ENCODE results near the gene TMEM163.
"Not testable (repeated sequence)": the region's sequence is repeated elsewhere in the genome, so short reads cannot be mapped to it uniquely, and the experiment has no call there.

Gene TMEM163

DNA sequence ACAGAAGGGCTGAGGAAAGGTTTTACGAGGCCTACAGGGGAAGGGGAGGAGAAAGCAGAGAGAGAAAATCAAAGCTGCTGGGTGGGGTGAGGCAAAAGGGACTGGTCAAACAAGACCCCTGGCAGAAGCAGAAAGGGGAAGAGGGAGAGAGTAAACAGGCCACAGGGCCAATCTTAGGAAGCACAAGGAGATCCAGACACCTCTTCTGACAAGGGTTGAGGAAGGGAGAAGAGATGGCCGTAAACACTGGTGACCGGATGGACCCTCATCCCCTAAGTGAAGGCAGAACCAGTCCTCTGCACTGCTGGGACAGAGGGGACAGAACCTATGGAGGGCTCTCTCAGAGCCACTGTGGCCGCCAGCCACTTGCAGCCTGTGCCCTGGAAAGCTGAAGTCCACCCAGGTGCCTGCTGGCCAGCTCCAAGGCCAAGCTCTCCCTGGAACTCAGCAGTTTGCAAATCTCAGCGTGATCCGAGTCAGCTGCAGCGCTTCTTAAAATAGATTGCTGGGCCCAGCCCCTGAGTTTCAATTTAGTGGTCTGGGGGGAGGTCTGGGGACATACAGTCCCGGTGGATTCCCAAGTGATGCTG, 108.8 kb downstream of the TMEM163 start:
- DNase-seq = no peak

DNA sequence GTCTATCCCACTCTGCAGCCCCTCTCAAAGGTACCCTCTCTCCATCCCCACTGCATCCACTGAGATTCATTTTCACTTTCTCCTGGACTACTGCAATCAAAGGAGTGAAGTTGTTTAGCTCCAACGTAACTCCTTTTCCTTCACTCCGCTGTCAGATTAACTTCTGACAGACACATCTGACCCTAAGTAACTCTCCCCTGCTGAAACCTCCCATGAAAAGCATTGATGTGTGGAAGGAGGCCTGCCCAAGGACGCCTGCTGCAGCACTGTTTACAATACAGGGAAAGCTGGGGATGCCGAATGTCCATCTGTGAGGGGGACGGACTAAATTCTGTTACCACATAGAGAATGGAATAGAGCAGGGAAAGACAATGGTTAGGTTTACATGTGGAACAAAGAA, 114.8 kb downstream of the TMEM163 start:
- DNase-seq = no peak

DNA sequence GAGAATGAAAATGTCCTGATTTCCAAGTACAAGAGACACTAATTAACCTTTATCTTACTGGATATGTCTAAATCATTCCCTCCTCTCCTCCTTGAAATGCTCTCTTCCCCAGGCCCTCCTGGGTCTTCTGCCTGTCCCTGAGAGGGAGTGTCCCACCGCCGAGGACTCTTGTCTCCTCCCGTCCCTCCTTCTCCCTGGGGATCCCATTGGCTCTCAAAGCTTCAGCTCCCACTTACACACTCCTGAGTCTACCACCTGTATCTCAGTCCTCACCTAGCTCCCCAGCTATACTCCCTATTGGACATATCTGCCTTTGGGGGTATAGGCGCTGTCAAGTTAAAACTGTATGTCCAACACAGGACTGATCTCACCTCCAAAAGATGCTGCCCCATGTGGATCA, 116.1 kb downstream of the TMEM163 start:
- no peak for DNase-seq

DNA sequence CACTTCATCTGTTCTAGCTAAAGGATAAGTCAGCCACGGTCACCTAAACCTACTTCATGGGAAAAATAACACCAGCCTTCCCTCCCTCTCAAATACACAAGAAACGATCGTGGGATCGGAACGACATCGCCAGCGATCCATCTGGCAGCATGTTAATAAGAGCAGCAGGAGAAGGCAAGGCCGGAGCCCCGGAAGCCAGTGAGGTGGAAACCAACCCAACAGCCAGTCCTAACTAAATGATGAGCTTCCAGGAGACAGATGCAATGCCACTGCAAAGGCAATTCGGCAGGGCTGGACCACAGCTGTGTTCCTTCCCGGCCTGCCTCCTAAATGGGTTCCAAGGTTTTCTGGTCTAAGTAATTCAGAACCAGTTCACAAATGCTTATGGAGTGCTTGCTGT, 117.5 kb downstream of the TMEM163 start:
- DNase-seq = no peak

DNA sequence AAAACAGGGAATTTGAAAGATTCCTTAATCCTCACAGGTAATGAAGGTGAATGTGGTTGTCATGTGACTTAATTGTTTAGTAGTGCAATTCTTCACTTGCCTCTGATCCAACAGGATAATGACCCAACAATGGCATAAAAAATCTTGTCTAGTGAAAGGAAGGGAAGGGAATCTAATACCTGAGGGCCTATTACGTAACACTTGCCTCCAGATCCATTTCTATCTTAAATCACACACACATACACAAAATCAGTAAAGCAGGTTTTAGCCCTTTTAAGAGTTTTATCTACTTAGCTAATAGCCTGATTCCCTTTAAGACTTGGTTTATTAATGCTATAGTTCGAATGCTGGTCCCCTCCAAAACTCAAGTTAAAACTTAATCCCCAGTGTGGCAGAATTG, 118.6 kb downstream of the TMEM163 start:
- no peak for DNase-seq

DNA sequence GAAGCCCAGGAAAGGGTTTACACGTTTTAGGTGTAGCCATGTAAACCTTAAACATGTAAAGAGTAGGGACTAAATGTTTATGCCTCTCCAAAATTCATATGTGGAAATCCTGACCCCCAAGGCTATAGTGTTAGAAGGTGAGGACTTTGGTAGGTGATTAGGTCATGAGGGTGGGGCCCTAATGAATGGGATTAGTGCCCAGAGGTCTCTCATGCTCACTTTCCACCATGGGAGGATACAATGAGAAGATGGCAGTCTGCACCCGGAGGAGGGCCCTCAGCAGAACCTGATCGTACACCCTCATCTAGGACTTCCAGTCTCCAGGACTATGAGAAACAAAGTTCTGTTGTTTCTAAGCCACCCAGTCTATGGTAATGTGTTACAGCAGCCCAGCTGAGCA, 119.6 kb downstream of the TMEM163 start:
- no peak for DNase-seq

DNA sequence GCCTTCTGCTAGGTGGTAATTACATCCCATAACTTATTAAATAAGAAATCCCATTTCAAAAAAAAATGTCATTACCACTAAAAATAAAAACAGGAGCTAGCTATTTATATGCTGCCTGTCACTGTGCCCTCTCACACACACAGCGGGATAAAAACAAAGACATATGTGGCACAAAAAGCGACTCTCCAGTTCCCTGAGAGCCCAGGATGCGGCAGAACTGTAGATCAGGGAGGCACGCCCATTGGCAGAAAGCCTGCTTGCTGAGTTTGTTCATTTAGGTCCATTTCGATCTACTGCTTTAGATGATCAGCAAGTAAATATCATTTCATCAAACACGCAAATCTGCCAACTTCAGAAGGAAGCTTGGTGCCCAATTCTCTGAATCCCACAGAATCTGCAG, 124.4 kb downstream of the TMEM163 start:
- DNase-seq = no peak

DNA sequence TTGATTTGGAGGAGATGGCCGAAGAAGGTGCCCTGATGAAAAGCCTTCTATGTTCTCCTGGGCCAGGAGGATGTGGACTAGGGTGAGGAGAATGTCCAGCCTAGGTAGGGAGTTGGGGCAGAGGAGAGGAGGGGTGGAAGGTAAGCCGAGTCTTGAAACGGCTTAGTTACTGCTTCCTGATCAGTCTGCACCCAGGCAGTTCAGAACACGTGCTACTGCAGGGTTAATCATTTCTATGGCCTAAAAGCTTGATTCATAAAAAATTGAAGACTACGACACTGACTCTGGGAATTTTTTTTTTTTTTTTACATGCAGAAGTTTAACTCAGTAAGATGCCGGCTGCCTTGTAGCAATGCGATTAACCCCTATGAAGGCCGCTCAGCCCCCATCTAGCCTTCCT, 125.3 kb downstream of the TMEM163 start:
- DNase-seq = no peak

DNA sequence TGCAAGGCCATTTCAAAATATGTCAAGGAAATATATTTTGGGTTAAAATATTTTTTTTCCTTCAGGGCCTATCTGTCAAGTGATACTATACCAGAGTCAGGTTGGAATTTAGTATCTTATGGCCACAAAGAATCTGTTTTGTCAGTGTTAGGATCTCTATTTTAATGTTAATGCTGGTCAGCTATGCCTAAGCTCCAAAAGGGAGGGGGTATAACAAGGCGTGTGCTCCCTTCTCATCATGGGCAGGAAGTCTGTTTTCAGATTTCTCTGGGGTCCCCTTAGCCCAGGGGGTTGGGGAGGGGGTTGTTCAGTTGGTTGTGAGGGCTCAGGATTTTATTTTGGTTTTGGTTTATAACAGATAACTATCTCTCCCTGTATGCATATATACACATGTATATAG, 126.4 kb downstream of the TMEM163 start:
- DNase-seq = no peak

DNA sequence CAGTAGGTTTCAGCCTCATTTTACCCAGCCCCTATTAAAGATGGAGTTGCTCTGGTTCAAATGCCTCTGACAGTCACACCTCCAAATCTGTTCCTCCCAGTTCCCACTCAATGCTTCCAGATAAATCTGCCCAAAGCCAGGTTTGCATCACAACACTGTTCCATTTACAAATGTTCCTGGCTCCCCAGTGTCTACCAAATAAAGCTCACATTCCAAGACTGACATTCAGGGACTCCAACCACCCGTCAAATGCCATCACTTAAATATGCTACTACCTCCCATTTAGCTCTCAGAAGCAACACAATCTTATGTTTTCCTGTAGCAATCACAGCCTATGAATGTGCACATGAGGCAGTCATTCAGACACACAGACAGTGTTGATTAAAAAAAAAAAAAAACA, 127.3 kb downstream of the TMEM163 start:
- DNase-seq = no peak

DNA sequence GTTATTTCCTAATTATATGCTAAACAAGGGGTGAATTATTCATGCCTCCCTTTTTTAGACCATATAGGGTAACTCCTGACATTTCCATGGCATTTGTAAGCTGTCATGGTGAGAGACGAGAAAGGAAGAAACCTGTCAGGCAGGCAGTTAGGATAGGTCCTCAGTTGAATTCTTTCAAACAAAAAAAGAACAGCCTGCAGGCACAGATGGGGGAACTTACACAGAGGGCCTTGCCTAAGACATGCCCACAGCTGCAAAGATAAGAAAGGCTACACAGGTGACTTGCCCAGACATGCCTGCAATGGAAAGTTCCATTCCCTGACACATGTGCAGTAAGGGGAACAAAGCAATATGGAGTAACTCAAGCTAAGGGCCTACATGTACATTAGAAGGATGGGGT, 128.1 kb downstream of the TMEM163 start:
- DNase-seq = no peak

DNA sequence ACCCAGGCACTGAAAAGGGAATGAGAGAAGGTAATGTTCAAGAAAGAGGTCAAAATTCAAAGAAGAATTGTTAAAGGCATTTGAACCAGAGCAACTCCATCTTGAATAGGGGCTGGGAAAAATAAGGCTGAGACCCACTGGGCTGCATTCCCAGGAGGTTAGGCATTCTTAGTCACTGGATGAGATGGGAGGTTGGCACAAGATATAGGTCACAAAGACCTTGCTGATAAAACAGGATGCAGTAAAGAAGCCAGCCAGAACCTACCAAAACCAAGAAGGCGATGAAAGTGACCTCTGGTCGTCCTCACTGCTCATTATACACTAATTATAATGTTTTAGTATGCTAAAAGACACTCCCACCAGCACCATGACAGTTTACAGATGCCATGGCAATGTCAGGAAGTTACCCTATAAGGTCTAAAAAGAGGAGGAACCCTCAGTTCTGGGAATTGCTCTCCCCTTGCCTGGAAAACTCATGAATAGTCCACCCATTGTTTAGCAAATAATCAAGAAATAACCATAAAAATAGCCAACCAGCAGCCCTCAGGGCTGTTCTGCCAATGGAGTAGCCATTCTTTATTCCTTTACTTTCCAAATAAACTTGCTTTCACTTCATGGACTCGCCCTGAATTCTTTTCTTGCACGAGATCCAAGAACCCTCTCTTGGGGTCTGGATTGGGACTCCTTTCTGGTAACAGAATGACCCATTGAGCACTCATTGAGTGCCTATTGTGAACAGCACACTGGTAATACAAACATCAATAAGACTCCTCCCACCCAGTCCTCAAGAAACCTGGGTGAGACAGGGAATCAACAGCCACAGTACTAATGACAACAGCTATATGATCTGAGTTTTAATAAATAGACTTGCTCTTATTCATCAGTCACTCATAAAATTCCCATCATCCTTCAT, 129.4 kb downstream of the TMEM163 start:
- not testable (repeated sequence) for DNase-seq

DNA sequence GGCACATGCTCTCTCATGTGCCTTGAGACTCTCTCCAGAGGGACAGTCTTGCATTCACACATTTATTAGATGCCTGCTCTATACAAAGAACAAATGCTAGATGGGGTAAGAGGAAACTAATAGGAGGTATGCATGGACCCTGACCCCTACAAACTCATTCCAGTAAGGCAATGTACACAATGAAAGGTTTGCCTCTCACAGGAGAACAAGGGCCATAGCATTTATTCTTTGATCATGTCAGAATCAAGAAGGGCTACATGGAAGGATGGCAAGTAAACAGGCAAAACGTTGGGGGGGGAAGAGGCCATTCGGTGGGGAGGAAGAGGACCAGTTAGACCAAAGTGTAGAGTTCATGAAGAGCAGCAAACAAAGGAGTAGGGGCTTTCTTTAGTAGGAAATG, 130.2 kb downstream of the TMEM163 start:
- no peak for DNase-seq

DNA sequence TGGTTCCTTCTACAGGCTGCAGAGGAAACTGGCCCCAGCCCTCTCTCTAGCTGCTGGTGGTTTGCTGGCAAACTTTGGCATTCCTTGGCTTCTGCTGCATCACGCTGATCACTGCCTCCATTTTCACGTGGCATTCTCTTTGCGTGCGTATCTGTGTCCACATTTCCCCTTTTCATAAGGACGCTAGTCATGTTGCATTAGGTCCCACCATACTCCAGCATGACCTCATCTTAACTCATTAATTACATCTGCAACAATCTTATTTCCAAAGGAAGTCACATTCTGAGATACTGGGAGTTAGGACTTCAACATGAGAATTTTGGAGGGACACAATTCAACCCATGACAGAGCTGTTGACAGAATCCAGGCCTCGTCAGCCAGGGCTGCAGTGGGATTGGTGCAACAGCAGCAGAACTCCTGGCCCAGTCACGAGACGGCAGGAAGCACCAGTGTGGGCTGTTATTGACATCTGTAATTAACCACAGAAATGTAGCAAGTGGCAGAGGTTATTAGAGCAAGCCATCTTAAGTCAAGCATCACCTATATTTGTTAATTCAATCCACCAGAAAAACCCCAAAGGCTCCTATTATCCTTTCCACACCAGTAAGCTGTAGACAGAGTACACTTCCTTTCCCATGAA, 132.4 kb downstream of the TMEM163 start:
- DNase-seq = no peak

DNA sequence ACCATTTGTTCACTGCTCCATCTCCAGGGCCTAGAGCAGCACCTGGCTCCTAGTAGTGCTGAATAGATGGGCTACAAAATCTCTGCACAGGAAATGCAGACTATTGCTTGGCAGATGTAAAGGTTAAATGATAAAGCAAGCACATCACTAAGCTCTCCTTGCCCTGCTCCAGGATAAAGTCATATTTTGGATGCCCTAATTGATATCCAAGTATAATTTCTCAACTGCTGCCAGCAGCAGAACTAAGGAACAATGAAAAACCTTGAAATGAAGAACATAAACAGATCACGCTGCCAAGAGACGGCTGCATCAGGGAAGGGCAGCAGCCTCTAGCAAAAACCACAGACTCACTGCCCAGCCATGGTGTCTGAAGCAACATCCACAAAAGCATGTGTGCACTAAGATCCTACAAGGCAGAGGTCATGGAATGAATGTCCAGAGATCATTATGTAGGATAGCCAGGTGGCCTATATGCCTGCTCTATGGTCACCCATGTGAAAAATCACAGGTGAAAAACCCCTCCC, 134.7 kb downstream of the TMEM163 start:
- no peak for DNase-seq

DNA sequence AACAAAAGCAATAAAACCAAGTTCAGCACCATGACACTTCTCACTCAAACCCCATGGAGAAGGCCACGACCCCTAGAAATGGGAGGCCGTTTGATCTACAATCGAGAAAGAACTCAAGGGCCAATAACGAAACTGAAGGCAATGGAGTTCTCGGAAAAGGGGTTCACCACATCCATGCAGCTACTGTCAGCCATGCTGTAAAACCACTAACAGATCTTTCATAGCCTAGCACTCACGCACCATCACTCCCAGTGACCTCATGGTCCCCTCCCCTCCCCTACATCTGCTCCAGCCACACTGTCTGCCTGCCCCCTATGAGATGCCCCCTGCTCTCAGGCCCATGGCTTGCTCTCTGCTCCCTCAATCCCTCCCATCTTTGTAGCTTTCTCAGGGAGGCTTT, 135.3 kb downstream of the TMEM163 start:
- DNase-seq = no peak

DNA sequence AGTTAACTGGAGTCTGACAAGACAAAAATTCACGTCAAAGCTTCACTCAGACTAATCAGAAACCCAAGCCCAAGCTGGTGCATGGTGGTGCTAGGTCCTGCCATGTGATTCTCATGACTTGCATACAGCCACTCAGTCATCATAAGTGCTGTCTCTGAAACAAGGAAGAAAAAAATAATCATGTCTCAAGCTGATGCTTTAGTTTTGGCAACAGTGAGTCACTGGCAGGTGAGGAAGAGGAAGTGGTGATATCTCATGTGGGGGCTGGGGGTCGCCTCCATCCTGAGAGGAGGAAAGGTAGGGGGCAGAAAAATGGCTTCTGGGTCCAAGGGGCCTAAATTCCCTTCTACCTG, 136.3 kb downstream of the TMEM163 start:
- no peak for DNase-seq

DNA sequence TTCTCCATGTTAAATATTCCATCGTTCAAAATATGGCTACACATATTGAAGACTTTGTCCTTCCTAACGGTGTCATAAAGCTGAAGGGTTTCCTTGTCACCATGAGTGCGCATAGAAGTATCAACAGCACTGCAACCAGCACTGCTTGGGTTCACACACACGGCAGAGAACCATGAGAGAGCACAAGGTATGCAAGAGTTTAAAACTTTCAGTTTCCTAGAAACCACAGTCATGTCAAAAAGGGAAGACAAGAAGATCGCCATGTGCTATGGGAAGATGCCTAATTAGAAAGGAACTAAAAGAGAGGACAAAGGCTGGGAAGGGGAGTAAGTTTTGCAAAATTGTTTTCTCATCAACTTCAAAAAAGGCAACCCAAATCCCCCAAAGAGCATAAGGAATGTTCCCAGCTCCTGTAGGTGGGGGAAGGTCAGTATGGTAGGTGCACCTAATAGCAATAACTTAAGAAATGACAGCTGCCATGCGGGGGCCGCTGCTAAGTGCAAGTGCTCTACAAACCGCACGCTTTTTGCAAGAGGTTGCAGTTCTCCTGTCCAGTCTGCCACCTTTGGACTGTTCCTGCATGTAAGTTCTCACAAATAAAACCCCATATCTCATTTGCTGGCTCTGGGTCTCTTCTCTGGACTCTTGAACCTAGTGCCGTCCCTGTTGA, 136.8 kb downstream of the TMEM163 start:
- DNase-seq = no peak

DNA sequence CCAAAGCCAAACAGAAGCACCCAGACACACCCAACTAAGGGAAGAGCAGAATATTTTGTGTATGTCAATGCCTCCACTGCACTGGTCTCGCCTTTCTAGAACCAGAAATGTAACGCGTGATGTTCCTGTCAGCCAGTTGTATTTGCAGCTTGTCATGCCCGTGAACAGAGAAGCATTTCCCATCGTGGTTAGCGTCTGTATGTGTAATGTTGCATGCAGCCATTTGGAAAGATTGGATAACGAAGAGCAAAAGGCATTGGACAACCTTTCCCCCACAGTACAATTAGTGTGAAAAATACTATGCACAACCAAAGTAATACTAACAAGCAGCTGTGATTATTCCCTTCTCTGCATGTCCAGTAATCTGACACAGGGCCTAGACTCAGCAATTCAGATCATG, 140.5 kb downstream of the TMEM163 start:
- no peak for DNase-seq

DNA sequence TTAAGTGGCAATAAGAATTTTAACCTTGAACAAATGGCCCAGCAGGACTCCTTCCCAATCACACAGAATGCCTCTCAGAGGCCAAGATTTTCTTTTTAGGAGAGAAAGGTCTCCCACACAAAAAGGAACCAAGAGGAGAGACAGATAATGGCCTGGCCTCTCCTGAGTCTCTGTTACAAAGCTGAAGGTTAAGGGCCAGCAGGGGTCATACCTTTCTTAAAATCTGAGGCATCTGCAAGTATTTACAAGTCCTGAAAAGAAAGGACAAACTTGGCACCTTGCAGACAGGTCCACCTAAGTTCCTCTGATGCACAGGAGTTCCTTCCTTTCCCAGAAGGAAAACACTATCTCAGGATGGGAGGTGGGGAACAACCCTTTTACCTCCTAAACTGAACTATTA, 142.3 kb downstream of the TMEM163 start:
- DNase-seq = no peak

DNA sequence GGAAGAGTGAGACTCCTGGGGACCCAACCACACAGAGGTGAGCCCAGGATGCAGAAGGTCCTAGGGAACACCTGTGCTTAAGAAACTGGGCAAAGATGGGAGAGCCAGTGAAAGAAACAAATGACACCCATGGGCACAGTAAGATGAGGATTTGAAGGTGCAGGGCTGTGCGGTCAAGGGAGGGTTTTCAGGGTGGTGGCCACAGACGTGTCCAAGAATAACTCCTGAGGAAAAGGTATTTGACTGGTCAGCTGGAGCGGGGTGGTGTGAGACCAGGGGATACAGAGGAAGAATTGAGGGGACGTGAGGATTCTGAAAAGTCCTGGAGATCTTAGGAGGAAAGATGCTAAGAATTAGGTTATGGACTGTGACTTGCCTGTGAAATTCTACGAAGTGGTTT, 142.9 kb downstream of the TMEM163 start:
- no peak for DNase-seq

DNA sequence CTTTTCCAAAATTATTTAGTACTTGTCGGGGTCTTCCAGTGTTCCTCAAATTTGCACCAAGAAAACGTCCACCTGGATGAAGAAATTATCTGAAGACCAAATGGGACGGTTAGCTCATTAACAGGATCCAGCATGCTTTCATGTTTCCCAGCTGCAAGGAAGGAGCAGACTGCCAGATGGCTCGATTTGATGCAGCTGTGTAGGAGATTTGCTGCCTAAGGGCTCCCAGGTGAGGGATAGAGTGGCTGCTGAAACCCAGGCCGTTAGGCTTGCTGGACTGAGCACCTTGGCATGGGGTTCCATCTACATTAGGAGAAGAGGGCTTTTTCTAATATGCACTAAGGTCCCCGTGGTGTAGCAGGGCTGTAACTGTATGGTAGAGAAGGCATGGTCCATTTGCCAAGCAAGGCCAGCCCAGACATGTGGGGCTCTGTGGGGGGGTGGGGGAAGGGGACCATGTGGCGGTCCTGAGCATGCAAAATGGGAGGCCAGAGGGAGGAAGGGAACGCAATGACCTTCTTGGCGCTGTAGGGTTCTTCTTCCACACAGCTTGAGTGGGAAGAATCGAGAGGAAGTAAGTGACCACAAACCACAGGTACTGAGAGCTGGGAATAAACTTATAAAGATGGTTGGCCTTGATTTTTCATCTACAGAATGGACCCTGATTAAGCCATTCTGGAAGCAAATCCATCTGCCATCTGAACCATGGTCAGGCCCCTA, 144.0 kb downstream of the TMEM163 start:
- no peak for DNase-seq

DNA sequence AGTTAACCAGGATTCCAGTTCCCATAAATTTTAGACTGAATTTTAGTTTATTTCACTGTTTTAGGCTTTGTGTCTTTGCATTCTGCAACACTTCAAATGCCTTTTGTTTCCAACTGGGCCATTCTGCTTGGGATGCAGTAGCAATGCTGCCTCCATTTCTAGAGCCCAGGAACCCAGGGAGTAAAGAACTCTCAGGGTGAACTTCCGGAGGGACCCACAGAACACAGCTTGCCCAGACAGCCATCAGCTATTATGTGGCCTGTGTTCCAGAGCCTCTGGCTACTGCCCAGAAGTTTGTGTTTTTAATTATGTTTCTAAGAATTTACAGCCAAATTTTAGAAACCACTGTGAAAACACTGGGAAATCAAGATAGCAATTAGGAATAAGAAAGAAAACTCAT, 145.1 kb downstream of the TMEM163 start:
- no peak for DNase-seq

Data from GF-D8 (cell line).